Measurements from ENCODE around the gene IFT20.

Gene IFT20

GRCh38 chr17:28335201-28335958 lies at the start of gene IFT20, which contains the start of gene TNFAIP1:
IFT20 (minus strand) TSS chr17:28335472; CDS start chr17:28331985, 3,487 bp downstream.
TNFAIP1 (plus strand) TSS chr17:28335761; CDS start chr17:28339522, 3,761 bp downstream.
- peak; percentile 88 to 95 for DNase-seq (ENCODE audit: low read depth in 2 of 2)

GRCh38 chr17:28385037-28385400 lies 49.7 kb upstream of the IFT20 start:
- DNase-seq (ENCODE audit: low read depth in 2 of 2), result no peak

- peak; percentile 37 to 53 for DNase-seq (ENCODE audit: low read depth in 2 of 2)
These were observed 49.2 kb upstream of the IFT20 start for GRCh38 chr17:28384281-28385036.

- peak in 1 of 2 donors; percentile 19 for DNase-seq (ENCODE audit: low read depth in 2 of 2)
These were observed 46.0 kb upstream of the IFT20 start for GRCh38 chr17:28381141-28381825.

GRCh38 chr17:28379814-28380801 lies 44.8 kb upstream of the IFT20 start:
- no peak for DNase-seq (ENCODE audit: low read depth in 2 of 2)

GRCh38 chr17:28372945-28373274 lies 37.6 kb upstream of the IFT20 start:
- no peak for DNase-seq (ENCODE audit: low read depth in 2 of 2)

- DNase-seq (ENCODE audit: low read depth in 2 of 2), result peak in 1 of 2 donors; percentile 13
These were observed 37.1 kb upstream of the IFT20 start for GRCh38 chr17:28372203-28372944.

GRCh38 chr17:28371245-28372202 lies 36.3 kb upstream of the IFT20 start, which contains the start of gene SARM1:
SARM1 (plus strand) TSS chr17:28371694; CDS start chr17:28372033, 339 bp downstream.
- DNase-seq (ENCODE audit: low read depth in 2 of 2), result peak; percentile 86 to 89

GRCh38 chr17:28370744-28371103 lies 35.5 kb upstream of the IFT20 start:
- DNase-seq (ENCODE audit: low read depth in 2 of 2), result no peak

GRCh38 chr17:28370035-28370743 lies 34.9 kb upstream of the IFT20 start, which contains the start of gene VTN:
VTN (minus strand) TSS chr17:28370307; CDS start chr17:28370203, 104 bp downstream.
- no peak for DNase-seq (ENCODE audit: low read depth in 2 of 2)

GRCh38 chr17:28369684-28370034 lies 34.4 kb upstream of the IFT20 start:
- DNase-seq (ENCODE audit: low read depth in 2 of 2), result no peak

GRCh38 chr17:28368915-28369683 lies 33.8 kb upstream of the IFT20 start:
- no peak for DNase-seq (ENCODE audit: low read depth in 2 of 2)

GRCh38 chr17:28368306-28368831 lies 33.1 kb upstream of the IFT20 start:
- no peak for DNase-seq (ENCODE audit: low read depth in 2 of 2)

- no peak for DNase-seq (ENCODE audit: low read depth in 2 of 2)
These were observed 32.5 kb upstream of the IFT20 start for GRCh38 chr17:28367641-28368305.

GRCh38 chr17:28366605-28367004 lies 31.3 kb upstream of the IFT20 start:
- DNase-seq (ENCODE audit: low read depth in 2 of 2), result no peak

- no peak for DNase-seq (ENCODE audit: low read depth in 2 of 2)
These were observed 30.2 kb upstream of the IFT20 start for GRCh38 chr17:28365487-28365886.

All from stimulated activated CD8-positive, alpha-beta memory T cell treated with anti-CD3 and anti-CD28 coated beads, Interleukin-2, amount 100 ng/mL, for 48 hours (primary cell).